GM19035 (cell line): ENCODE data around the gene KRT15.
"Not testable (repeated sequence)": the region's sequence is repeated elsewhere in the genome, so short reads cannot be mapped to it uniquely, and the experiment has no call there.

Source experiments
- ATAC-seq: cut with Tn5 transposase; IDR thresholded peaks from one replicate; pipeline ENCODE4 v1.9.1; 2021; ENCODE audit not compliant: unreplicated experiment

KRT15 gene

DNA sequence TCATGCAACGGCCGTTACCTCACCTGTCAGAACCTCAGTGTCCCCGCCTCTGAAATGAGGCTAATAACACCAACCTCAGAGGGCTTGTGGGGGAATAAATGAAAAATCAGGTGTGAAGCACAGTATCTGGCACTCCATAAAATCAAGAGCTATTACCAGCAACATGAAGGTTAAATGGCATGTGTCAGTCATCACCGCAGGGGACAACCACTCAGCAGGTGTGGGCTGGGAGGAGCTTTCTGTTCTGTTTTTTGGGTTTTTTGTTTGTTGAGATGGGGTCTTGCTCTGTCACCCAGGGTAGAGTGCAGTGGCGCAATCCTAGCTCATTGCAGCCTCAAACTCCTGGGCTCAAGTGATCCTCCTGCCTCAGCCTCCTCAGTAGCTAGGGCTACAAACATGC, 26.2 kb upstream of the KRT15 start:
- ATAC-seq: no peak

DNA sequence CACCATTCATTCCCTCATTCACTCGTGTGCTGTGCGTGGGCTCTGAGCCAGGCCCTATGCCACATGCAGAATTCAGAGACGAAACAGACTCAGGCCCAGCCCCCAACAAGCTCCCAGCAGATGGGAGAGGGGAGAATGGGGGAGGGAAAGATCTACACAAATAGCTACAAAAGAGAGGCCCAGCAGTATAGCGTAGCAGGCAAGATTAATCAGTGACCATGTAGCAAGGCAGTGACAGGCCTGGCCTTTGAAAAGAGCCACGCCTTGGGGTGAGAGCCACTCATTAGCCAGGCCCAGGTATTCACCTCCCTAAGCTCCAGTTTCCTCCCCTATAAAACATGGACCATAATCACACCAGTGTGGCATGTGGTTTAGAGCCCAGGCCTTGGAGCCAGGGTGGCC, 25.8 kb upstream of the KRT15 start:
- no peak for ATAC-seq

DNA sequence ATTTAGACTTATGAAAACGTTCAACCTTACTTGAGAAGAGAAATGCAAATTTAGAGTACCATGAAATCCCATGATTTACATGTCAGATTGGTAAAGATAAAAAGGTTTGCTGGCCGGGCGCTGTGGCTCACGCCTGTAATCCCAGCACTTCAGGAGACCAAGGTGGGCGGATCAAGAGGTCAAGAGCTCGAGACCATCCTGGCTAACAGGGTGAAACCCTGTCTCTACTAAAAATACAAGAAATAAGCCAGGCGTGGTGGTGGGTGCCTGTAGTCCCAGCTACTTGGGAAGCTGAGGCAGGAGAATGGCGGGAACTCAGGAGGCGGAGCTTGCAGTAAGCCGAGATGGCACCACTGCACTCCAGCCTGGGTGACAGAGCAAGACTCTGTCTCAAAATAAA, 24.1 kb upstream of the KRT15 start:
- ATAC-seq: not testable (repeated sequence)

DNA sequence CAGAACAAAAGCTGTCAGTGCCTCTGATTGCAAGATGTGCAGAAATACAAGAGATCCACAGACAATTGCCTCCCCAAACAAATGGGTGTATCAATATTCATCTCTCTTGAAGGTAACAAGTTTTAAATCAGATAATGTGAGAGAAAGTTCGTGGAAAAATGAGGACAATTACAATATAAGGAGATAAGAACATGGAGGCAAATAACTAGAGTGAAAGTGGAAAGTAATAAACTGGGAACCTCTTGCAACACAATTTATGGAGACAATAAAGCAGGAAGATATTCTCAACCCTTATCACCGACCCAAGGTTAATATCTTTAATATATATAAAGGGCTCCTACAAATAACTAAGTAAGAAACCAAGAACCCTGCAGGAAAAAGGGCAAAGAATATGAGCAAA, 23.7 kb upstream of the KRT15 start:
- no peak for ATAC-seq

DNA sequence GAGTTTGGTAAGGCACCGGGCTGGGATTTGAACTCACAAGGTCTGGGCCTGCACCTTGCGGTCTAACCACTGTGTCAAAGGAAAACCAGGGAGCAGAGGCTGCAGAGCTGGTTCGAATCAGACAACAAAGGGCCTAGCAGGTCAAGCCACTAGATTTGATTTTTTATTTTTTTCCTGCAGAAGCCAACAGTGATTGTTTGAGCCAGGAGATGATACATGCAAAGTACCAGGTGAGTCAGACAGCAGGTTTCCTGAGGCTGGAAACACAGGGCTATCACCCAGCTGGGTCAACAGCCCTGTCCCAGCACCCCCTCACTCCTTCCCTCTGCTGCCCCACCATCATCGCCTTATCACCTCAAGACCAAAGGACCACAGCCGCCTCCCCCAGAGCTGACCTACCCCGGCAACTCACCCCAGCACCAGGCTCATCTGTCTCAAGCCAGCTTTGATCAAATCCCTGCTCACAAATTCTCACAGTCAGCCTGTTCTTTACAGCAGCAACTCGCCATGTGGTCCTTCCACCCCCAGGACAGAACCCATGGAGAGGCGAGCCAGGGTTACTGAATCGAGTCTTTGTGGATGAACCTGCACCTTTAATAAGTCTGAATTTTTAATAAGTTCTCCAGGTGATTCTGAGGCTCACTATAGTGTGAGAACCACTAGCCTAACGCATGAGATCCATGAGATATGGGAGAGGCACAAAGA, 22.4 kb upstream of the KRT15 start:
- ATAC-seq: no peak

DNA sequence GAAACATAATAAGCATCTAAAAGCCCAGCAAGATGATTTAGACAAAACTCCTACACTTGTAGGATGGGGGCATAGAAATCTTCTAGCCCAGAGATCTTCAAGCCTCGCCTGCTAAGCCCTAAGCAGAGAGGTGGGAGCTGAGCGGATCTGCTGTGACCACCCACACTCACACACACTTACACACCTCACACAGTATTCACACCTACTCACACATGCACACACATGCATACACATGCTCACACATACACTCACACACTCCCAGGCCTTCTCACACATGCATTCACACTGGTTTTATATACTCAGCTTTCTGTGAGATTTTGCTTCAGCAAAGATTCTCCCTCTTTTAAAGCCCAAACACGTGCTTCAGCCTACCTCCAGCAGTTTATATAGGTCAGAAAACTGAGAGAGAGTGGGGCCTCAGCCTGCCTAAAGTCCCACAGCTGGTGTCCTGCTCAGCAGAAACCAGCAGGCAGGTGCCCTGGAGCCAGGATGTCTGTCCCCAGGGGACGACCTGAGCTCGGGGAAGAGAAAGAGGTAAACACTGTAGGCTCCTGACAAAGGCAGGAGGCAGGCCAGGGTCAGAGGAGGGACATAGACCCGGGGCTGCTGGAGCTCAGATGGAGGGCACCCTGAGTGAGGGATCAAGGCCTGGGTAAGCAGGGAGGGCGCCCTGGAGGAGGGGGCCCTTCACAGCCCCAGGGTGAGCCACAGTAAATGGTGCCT, 21.4 kb upstream of the KRT15 start:
- ATAC-seq: no peak

DNA sequence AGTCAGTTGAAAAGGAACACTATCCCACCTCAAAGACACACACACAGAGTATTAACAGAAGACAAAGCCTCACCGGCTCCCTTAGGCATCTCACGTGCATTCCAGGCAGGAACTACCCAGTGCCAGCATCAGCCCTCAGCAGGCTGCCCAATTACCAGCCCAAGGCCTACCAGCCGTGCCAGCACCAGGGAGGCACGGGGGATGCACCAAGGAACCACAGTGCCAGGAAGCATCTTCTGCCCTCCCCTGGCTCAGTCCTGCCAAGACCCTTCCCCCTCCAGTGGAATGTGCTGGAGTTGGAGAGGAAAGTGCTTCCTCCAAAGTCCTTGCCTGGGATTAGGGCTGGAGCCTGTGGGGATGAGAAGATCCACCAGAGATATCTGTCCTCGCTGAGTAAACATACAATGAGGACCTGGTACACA, 20.4 kb upstream of the KRT15 start:
- no peak for ATAC-seq

DNA sequence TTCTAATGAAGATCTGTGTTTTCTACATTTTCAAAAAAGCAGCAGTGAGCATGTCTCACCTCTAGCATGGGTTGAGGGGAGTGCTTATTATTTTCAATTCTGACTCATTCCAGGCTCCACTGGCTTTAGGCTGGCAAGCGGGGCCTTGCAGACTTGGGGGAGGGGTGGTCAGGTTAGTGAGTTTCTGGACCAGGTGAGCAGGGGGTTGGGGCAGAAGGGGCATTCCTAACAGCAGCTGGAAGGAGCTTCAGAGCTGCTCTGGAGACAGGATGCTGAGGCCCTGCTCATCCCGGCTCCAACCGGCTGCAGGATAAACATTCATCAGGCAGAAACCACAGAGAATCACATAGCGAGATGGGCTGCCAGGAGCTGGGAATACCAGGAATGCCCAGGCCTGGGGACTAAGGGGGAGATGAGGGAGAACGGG, 19.9 kb upstream of the KRT15 start:
- no peak for ATAC-seq

DNA sequence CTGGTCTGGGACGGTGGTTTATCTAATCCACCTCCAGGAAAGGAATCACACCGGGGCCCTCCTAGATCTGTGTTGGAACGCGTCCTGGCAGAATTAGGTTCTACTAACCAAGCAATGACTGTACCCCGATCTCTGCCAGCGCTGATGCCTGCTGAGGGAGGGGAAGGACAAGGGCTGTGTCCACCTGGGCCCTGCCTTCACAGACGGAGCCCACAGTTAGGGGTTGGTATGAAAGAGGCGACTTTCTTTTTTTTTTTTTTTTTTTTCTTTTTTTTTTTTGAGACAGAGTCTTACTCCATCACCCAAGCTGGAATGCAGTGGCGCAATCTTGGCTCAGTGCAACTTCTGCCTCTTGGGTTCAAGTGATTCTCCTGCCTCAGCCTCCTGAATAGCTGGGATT, 19.3 kb upstream of the KRT15 start:
- ATAC-seq: no peak

DNA sequence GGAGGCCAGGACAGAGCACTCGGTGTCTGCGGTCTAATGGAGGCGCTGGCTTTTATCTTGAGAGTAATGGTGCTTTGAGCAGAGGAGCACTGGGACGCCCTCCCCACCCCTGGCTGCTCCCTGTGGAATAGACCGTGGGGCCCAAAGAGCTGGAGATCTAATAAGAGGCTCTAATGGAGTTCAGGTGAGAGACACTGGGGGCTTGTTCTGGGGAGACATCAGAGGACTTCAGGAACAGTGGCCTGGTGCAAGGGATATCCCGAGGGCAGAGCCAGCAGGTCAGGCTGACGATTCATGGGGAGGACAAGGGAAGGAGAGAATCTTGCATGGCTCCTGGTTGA, 18.9 kb upstream of the KRT15 start:
- no peak for ATAC-seq

DNA sequence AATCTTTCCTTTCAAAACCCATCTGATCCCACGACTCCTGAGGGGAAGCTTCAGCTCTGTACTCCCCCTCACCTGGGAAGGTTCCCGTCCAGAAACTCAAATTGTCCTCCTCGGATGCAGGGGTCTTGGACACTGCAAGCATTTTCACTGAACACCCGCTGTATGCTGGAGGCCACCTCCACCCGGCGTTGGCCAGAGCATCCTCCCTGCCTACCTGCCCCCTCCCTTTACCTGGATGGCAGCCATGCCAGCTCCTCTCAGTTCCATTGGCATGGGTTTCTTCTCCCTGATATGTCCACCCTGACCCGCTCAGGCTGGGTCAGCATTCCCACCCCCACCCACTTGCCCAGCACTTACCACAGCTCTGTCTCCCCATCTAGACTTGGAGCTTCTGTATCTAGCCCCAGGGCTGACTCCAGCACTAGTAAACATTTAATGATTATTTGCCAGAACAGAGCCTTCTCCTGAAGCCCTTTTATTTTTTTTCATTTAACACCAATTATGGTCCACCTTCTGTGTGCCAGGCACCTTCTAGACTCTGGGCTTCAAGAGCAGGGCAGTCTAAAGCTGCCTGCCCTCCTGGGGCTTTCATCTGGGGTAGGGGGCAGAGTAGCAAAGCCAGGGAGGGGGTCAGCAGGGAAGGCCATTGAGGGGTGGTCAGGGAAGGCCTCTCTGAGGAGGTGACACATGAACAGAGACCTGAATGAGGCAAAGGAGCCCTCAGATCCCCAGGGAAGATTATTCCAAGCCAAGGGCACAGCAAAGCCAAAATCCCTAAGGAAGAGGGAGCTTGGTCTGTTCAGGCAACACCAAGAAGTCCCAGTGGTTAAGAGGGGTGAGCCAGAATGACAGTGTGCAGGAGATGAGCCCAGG, 18.3 kb upstream of the KRT15 start:
- no peak for ATAC-seq

DNA sequence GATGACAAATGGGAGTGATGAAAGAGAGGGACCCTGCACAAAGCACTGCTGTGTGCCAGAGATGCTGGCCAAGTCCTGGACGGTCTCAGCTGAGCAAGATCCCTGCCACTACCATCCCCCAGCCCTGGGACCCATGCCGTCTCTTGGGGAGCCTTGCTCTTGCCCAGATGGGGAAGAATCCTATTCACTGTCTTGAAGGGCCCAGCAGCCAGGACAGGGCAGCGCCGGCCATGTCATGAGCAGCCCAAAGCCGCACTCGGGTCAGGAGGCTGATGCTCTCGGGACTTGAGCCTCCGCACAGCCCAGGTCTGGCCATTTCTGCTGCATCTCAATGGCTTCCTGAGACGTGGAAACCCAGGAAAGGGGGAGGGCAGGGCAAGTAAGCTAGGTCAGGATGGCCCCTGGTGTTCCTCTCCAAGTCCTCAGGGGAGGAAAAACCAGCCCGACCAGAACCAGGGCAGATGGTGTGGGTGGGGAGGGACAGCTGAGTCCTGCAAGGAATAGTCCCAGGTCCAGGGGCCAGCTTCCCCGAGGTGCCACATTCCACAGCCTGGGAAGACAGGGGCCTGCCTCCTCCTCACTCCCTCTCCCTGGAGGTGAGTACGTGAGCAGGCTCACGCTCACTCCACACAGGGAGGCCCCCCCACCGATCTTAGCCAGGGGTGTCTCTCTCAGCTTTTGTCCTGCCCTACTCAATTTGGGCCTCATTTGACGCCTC, 17.2 kb upstream of the KRT15 start:
- ATAC-seq: no peak

DNA sequence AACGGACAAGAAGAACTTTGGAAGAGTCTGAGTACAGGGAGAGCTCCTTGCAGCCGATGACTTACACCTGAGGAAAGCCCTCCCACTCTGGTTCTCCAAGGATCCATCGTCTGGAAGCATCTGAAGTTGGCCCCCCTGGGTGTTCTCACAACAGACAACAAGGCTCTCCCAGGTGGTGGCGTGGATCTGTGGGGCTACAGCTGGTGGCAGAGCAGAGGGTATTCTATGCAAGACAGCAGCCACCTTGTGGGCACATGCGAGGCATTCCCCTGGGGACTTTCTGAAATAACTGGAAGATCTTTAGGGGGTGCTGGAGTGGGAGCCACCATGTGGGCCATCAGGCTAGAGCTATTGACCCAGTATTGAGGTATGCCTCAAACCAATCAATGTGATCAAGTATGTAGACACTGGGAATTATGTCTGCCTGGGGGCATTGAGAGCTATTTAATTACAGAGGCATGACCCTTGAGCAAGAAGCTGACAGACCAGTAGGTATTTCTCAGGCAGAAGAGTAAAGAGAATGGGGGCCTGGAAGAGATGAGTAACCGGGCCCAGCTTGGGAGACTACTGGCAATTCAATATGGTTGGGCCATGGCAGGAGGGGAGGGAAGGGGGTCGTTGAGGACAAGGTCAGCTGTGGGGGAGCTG, 16.3 kb upstream of the KRT15 start:
- ATAC-seq: no peak

DNA sequence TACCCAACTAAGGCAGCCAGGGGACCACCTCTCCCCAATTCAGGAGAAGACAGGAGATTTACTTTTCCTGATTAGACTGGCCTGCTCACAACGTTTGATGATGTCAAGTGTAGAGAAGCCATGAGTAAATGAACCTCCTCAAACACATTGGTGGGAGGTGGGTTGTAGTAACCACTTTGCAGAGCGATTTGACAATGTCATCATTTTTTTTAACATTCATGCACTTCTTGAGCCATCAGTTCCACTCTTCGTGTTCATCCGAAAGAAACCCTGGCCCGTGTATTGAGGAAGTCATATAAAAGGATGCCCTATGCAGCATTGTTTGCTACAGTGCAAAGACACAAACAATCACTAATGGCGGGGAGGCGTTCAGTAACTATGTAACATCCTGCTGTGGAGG, 14.9 kb upstream of the KRT15 start:
- no peak for ATAC-seq

DNA sequence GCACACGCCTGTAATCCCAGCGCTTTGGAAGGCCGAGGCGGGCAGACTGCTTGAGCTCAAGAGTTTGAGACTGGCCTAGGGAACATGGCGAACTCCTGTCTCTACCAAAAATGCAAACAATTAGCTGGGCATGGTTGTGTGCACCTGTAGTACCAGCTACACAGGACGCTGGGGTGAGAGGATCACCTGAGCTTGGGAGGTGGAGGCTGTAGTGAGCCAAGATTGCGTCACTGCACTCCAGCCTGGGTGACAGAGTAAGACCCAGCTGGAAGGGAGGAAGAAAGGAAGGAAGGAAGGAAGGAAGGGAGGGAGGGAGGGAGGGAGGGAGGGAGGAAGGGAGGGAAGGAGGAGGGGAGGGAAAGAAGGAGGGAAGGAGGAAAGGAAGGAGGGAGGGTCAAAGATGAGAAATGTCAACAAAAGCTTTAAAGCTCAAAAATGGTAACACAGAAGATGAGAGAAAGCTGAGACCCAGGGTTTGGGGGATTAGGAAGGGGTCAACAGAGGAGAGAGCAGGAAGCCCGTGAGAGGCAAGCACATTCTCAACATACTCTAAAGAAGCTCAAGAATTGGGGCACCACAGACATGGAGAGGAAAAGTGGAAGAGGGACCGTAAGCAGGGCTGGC, 14.4 kb upstream of the KRT15 start:
- ATAC-seq: no peak

DNA sequence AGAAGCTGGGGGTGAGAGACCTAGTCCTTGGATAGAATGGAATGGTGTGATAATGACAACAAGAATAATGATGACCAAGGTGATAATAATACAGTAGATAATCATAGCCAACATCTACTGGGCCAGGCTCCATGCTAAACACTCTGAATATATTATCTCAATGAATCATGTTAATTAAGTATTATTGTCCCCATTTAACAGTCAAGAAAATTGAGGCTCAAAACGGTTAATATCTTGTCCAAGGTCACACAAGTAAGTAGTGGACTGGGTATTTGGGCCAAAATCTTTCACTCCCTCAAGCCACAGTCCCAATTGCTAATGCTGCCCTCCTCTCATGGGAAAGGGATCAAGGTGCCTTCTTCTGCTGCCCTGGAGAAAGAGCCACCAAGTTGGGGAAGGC, 13.3 kb upstream of the KRT15 start:
- no peak for ATAC-seq

DNA sequence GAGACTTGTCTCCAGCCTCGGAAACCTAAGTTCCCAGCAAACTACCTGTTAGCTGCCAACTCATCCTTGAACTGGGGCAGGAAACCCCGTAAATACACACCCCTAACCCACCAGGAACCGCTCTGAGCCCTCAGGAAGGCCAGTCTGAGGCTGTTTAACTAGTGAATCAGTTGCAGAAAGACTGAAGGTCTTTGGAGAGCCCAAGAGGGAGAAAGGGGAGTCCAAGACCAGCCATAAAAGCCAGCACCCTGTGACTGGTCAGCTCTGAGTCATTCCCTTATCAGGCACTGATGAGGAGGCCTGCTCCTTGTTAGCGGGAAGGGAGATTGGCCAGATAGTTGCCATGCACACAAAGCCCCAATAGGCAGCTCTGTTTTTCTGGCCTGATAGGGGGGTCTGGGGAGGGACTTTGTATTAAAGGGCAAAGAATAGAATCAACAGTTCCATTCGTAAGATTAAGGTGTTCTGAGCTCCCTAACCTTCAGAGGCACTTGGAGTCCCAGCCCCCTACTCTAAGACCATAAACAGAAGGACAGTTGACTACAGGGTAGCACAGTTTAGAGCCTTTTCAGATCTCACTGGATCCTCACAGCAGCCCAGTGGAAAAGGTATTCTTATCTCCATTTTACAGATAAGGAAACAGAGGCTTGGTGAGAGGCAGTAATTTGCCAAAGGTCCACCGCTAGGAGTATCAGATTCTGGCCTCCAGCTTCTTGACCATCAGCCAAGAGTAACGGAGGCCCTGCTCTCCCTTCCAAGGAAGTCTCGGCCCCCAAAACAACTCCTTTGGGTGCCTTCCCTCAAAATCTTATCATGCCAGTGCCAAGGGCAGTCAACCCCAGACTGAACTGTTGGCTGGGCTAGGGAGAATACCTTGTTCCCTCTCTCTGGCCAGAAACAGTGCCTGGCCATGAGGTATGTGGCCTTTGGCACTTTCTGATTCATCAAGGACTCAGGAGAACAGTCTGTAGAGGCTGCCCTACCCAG, 11.7 kb upstream of the KRT15 start:
- ATAC-seq: no peak

DNA sequence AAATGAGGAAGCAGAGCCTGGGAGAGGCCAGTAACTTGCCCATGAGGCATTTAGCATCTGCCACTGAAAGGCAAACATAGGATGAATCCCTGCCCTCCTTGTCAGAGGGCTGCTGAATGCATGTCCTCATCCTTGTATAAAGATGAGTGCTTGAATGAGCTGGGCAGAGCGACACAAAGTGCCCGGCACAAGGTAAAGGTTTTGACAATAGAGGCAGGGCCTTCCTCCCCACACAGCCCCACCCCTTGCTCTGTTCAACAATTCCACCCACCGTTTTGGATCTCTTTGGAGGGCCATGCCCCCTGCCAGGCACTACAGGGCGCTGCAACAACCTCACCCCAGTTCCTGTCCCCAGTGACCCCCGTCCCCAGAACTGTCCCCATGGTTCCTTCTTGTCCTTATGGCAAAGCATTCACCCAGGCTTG, 10.8 kb upstream of the KRT15 start:
- no peak for ATAC-seq

DNA sequence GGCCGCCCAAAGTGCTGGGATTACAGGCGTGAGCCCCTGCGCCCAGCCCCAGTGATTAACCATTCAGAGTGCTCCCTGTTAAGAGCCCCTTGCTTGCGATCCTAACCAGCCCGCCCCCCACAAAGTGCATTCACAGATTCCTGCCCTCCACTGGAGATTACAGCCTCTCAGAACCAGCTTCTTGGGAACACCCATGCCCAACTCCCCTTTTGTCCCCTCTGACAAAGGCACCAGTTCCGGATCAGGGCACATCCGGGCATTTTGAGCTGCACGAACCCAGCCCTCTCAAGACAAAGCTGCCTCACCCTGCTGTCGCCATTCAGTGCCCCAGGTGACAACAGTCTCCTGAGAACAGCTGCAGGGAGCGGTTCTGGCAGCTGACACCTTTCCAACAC, 10.3 kb upstream of the KRT15 start:
- ATAC-seq: no peak
